GM18507 (cell line): ENCODE measurements around the gene NFKB2.

Source experiments
- DNase-seq: peaks from one replicate; pipeline ENCODE4 v3.0.0; 2011; ENCODE audit warnings: low read depth; ENCODE audit not compliant: insufficient read length; ENCODE audit errors: extremely low spot score
- FAIRE-seq: peaks from 2 replicates; lab custom pipeline; 2011; peaks lifted over from hg19 to GRCh38; lab: Jason Lieb, UNC

The NFKB2 gene

DNA sequence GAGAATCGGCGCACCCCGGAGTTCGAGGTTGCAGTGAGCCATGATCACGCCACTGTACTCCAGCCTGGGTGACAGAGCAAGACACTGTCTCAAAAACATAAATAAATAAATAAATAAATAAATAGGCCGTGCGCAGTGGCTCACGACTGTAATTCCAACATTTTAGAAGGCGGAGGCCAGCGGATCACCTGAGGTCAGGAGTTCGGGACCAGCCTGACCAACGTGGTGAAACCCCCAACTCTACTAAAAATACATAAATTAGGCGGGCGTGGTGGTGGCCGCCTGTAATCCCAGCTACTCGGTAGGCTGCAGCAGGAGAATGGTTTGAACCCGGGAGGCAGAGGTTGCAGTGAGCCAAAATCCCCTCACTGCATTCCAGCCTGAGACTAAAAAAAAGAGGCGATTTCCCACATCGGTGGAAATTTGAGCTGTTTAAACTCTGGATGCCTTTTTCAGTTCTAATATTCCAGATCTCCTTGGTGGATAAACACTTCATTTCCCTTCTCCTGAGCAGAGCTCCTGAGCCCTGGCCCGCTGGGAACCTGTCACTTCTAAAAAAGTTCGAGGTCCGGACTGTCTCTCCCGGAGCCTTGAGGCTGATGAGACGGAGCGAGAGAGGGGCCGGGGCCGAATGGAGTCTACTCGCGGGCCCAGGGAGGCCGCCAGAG is 2.0 kb upstream of the NFKB2 start:
- DNase-seq (no peak), FAIRE-seq (no peak)

DNA sequence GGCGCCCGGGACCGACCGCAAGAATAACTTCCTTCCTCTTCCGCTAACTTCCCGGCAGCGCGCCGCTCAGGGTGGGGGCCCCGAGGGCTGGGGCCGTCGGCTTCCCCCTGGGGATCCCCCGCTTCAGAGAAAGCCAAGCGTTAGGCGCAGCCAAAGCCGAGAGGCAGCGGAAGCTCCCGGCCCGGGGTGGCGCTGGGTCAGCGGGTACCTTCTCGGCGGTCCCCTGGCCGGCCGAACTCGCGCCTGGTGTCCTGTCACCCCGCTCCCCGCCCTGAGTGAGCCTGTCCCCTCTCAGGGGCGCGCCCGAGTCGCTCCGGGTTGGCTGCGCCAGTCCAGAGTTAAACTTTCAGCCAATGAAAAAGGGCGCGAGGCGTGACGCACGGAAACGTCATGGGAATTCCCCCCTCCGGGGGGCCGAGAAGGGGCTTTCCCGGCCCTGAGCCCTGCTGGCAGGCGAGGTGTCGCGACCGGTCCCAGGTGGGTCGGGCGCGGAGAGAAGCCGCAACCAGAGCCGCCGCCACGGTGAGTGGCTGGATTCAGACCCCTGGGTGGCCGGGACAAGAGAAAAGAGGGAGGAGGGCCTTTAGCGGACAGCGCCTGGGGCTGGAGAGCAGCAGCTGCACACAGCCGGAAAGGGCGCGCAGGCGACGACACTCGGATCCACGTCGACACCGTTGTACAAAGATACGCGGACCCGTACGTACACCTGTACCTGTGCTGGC is 1.3 kb upstream of the NFKB2 start:
- DNase-seq (peak; percentile 96), FAIRE-seq (peak; percentile 95)

DNA sequence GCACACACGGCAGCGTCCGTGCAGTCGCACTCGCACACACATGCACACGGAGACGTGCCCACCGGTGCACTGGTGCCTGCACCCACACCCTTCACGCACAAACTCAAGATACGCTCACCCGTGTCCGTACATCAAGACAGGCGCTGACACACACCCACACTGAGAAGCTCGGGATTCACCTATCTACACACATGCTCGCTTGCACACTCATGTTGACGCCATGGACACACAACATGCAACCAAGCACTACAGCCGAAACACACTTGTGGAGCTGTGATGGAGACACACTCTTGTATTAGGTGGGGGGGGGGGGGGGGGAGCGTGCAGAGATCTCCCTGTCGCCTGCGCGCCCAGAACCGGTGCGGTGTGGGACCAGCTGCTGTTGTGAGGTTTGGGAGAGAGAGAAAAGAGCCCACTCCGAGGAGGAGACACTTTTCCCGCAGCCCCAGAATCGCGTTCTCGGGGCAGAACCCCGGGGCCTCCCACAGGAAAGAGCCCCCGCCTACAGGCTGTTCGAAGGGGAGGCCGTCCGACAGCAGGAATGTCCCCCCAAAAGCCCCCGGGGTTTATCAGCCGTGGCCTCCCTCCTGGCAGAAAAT is 605 bp upstream of the NFKB2 start:
- FAIRE-seq = no peak

DNA sequence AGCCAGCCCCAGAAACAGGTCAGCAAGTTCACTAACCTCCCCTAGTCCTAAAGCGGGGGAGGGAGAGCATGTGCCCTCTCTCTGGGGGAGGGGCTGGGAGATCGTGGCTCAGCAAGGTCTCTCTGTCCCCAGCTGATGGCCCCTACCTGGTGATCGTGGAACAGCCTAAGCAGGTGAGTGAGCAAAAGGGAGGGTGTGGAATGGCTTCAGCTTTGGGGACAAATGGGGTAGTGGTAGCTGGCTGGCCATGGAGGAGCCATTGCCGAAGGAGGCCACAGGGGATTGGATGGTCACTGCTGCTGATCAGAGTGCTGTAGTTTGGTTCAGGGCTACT is 779 bp downstream of the NFKB2 start:
- no peak for DNase-seq
- FAIRE-seq = no peak

More for the DNA sequence above, 605 bp upstream of the NFKB2 start:
- DNase-seq = no peak

DNA sequence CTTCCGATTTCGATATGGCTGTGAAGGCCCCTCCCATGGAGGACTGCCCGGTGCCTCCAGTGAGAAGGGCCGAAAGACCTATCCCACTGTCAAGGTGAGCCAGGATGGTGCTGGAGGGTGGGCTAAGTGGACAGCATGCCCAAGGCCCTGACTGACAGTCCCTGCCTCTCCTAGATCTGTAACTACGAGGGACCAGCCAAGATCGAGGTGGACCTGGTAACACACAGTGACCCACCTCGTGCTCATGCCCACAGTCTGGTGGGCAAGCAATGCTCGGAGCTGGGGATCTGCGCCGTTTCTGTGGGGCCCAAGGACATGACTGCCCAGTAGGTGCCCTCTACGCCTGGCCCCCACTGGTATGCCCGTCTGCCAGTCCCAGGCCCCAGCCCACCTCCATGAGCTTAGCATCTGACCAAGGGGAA is 1.2 kb downstream of the NFKB2 start:
- FAIRE-seq (no peak), DNase-seq (no peak)

DNA sequence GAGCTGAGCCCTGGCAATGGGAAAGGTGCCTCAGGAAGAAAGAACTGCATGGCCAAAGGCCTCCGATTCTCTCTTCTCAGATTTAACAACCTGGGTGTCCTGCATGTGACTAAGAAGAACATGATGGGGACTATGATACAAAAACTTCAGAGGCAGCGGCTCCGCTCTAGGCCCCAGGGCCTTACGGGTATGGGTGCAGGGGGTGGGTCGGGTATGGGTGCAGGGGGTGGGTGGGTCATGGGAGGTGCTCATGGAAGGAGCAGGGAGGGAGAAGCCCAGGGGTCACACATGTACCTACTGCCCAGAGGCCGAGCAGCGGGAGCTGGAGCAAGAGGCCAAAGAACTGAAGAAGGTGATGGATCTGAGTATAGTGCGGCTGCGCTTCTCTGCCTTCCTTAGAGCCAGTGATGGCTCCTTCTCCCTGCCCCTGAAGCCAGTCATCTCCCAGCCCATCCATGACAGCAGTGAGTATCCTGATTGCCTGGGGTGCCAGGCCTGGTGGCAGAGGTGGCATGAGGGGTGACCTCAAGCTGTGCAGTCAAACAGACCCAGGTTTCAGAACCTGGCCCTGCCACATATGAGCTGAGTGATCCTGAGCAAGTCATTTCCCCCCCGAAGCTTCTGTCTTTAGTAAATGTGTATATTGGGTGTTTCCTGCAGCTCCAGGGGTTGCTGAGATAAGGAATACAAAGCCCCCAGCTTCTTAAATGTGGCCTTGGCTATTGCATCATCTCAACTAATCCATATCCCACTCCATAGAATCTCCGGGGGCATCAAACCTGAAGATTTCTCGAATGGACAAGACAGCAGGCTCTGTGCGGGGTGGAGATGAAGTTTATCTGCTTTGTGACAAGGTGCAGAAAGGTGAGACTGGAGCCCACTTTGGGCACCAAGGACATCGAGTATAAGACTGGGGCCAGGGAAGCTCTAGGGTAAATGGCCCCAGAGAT is 2.0 kb downstream of the NFKB2 start:
- DNase-seq = no peak
- FAIRE-seq = no peak

DNA sequence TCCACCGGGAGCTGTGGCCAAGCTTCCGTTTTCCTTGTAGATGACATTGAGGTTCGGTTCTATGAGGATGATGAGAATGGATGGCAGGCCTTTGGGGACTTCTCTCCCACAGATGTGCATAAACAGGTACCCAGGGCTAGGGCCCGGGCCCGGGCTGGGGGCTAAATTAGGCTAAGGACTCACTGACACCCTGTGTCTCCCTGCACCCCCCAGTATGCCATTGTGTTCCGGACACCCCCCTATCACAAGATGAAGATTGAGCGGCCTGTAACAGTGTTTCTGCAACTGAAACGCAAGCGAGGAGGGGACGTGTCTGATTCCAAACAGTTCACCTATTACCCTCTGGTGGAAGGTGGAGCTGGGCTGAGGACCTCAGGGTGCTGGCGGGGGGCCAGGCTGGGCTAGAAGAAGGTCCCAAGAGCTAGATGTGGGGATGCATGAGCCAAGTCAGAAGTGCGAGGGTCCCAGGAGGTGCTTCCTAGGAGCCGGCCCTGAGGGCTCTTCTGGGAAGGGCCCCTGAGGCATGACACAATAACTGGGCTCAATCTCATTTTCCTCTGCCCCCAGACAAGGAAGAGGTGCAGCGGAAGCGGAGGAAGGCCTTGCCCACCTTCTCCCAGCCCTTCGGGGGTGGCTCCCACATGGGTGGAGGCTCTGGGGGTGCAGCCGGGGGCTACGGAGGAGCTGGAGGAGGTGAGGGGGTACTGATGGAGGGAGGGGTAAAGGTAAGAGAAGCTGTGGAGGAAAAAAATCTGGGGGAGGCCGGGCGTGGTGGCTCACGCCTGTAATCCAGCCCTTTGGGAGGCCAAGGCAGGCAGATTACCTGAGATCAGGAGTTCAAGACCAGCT is 2.9 kb downstream of the NFKB2 start:
- FAIRE-seq (no peak), DNase-seq (no peak)

DNA sequence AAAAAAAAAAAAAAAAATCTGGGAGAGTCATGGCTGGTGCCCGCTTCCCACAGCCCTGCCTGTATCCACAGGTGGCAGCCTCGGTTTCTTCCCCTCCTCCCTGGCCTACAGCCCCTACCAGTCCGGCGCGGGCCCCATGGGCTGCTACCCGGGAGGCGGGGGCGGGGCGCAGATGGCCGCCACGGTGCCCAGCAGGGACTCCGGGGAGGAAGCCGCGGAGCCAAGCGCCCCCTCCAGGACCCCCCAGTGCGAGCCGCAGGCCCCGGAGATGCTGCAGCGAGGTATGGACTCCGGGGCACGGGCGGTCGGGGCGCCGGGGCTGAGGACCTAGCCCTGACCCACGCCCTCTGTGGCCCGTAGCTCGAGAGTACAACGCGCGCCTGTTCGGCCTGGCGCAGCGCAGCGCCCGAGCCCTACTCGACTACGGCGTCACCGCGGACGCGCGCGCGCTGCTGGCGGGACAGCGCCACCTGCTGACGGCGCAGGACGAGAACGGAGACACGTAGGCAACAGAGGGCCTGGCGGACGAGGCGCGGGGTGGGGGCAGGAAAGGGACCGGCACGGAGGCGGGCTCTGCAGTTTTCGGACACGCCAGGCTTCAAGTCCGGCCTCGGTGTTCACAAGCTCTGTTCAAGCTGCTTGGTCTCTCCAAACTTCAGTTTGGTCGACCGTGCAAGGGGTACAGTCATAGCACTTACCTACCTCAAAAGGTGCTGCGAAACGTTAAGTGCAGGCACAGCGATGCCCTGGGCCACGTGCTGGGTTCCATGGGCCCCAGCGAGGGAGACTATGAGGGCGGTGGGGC is 3.9 kb downstream of the NFKB2 start:
- peak; percentile 92 for FAIRE-seq

DNA sequence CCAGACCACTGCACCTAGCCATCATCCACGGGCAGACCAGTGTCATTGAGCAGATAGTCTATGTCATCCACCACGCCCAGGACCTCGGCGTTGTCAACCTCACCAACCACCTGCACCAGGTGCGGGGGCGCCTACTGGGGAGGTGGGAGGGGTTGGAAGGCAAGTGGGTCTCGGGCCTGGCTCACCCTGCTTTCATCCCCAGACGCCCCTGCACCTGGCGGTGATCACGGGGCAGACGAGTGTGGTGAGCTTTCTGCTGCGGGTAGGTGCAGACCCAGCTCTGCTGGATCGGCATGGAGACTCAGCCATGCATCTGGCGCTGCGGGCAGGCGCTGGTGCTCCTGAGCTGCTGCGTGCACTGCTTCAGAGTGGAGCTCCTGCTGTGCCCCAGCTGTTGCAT is 4.6 kb downstream of the NFKB2 start:
- DNase-seq (no peak), FAIRE-seq (no peak)

More for the DNA sequence above, 3.9 kb downstream of the NFKB2 start:
- DNase-seq = peak; percentile 66

DNA sequence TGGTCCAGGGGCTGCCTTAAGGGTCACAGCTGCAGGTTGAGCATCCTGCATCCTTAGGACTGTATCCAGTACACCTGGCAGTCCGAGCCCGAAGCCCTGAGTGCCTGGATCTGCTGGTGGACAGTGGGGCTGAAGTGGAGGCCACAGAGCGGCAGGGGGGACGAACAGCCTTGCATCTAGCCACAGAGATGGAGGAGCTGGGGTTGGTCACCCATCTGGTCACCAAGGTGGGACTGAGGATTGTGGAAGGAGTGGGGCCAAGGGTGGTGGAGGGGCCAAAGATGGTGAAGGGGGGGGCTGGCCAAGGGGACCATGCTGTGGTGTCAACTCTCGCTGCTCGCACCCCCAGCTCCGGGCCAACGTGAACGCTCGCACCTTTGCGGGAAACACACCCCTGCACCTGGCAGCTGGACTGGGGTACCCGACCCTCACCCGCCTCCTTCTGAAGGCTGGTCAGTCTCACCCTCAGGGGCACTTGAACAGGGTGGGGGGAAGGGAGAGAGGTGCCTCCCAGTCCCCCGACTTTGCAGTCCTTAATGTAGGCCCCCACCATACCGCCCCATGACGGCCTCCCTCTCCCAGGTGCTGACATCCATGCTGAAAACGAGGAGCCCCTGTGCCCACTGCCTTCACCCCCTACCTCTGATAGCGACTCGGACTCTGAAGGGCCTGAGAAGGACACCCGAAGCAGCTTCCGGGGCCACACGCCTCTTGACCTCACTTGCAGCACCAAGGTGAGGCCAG is 5.3 kb downstream of the NFKB2 start:
- no peak for DNase-seq
- FAIRE-seq = no peak

DNA sequence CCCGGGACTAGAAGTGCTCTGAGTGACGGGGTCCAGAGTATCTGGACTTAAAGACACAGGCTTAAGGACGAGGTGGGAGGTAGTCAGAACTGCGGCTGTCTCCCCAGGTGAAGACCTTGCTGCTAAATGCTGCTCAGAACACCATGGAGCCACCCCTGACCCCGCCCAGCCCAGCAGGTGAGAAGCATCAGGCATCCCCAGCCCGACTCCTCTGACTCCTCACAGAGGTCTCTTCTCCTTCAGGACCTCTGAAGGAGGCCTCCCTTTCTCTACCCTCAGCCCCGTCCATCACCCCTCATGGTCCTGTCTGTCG is 5.8 kb downstream of the NFKB2 start:
- no peak for DNase-seq
- FAIRE-seq = no peak

DNA sequence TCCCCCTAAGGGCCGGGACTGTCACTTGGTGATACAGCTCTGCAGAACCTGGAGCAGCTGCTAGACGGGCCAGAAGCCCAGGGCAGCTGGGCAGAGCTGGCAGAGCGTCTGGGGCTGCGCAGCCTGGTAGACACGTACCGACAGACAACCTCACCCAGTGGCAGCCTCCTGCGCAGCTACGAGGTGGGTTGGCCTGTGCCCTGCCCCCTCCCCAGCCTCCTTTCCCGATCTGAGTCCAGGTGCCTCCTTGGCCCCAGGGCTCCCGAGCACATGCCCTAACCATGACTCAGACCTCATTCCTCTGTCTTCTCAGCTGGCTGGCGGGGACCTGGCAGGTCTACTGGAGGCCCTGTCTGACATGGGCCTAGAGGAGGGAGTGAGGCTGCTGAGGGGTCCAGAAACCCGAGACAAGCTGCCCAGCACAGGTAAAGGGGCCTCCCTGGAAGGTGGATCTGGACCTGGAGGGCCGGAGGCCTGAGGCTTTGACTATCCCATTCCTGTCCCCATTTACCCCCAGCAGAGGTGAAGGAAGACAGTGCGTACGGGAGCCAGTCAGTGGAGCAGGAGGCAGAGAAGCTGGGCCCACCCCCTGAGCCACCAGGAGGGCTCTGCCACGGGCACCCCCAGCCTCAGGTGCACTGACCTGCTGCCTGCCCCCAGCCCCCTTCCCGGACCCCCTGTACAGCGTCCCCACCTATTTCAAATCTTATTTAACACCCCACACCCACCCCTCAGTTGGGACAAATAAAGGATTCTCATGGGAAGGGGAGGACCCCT is 6.4 kb downstream of the NFKB2 start:
- no peak for DNase-seq
- FAIRE-seq = no peak

DNA sequence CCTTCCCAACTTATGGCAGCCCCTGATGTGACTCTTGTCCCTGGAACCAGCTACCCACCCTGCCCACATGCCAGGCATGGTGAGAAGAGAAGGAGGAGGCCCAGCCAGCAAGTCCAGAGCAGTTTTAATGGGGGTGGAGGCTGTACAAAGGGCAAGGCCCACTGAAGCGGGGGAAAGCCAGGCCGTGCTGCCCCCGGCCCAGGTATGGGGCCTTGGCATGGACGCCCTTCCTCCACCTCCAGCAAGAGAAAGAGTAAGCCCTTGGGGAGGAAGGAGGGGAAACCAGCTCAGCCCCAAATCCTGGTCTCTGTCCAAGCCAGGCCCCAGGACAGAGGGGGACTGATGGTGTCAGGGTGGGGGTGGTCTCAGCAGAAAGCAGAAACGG is 7.0 kb downstream of the NFKB2 start:
- DNase-seq (no peak), FAIRE-seq (no peak)

DNA sequence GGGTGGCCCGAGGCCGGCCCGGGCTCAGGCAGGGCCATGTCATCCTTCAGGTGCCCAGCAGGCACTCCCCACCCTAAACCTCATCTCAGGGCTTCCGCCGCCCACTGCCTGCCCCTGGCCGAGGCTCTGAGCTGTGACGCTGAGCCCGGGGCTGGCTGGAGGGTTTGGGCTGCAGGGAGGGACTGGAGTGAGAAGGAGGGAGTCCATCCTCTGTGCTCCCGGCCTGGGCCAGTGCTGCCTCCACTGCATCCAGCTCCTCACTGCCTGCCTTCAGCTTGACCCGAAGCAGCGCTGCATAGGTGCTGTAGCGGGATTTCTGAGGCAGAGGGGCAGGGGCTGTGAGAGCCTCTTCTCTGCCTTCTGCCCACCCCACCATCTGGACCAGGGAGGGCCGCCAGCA is 7.6 kb downstream of the NFKB2 start:
- no peak for FAIRE-seq
- no peak for DNase-seq

DNA sequence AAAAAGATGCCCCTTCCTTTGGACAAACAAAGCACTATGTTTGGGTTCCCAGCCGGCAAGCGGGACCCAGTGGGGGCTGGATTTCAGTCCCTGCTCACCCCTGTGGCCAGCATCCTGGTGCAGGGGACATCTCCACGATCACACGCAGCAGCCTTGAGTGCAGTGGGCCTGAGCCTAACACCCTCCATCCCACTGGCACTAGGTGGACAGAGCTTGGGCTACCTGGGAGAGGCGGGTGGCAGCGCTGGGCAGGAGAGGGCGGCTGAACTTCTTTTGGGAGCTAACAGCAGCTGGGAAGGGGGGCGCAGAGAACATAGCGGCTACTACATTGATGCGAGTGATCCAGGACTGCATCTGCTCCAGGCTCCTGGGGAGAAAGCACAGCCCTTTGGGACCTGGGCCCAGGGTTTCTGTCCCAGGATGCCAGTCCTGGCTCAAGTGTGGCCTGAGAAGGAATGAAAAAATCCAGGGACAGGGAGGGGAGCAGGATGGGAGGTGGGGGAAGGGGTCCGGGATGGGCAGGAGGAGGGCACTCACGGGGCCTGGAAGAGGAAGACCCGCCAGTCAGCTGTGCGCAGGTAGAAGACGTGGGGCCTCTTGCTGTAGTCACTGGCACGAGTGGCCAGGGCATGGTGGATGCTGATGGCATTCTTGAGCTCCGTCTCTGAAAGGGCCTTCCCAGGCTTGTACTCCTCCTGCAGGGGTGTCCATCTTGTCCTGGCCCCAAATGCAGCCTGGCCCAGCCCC is 9.0 kb downstream of the NFKB2 start:
- DNase-seq = no peak
- FAIRE-seq = no peak

DNA sequence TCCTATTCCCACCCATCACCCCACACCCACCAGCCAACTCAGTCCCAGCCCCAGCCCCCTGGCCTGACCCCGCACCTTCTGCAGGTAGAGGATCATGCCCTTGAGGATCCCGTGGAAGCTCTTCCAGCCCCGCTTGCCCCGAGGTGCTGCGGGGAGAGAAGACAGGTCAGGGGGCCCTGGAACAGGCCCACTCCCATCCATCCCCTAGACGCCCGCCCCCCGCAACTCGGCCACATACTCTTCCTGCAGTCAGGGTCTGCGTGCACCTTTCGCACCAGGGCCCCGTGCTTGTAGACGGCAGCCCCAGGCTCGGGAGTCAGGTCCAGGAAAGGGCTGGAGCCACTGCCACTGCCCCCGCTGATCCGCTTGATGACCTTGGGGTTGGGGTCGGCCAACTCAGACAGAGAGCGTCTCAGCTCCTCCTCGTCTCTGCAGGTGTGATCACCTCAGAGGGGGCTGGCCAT is 9.6 kb downstream of the NFKB2 start:
- FAIRE-seq = no peak

More for the DNA sequence above, 9.6 kb downstream of the NFKB2 start:
- DNase-seq = no peak
